DND-41 (cell line): ENCODE results near the gene NUP188.
"Not testable (repeated sequence)": the region's sequence is repeated elsewhere in the genome, so short reads cannot be mapped to it uniquely, and the experiment has no call there.

Experiments used
- CTCF ChIP-seq: IDR thresholded peaks from 2 replicates; pipeline ENCODE4 v1.5.1; 2012; ENCODE audit warnings: borderline replicate concordance, low read length, moderate library complexity, mild to moderate bottlenecking; ENCODE audit not compliant: poor library complexity, severe bottlenecking; ENCODE audit errors: extremely low read depth
- EZH2 ChIP-seq: IDR thresholded peaks from 3 replicates; pipeline ENCODE4 v1.6.1; 2012; ENCODE audit warnings: borderline replicate concordance, low read depth, mild to moderate bottlenecking, moderate library complexity, low read length, inconsistent platforms; ENCODE audit not compliant: severe bottlenecking

GRCh38 chr9:129035838-129036237, 88.3 kb downstream of the NUP188 start:
- not testable (repeated sequence) for TF ChIP-seq CTCF, EZH2
